ENCODE results near the gene YBX1.

Gene YBX1

GRCh38 chr1:42739753-42740700, 57.8 kb downstream of the YBX1 start, which contains the start of gene CLDN19:
Gene CLDN19 (minus strand): TSS chr1:42740236. CDS start chr1:42740063, 173 bp downstream.
- no peaks in the 10 kb centered on the region for H3K36me3 ChIP-seq (ENCODE audit: control insufficient read depth, insufficient read depth, low read length)
- H3K9me3 ChIP-seq (ENCODE audit: control insufficient read depth, low read length), result no peaks in the 10 kb centered on the region
- no peaks in the 10 kb centered on the region for H3K27me3 ChIP-seq (replicated peaks; ENCODE audit: control insufficient read depth, insufficient read depth, low read length, poor library complexity, severe bottlenecking)
- H3K27ac ChIP-seq (ENCODE audit: insufficient read depth, low read length, poor library complexity, severe bottlenecking), result no peak within 1 kb of the TSS
- no peak for DNase-seq
- H3K4me1 ChIP-seq (ENCODE audit: control insufficient read depth, insufficient read depth, low read length, poor library complexity, severe bottlenecking), result no peaks in the 10 kb centered on the region
- H3K4me3 ChIP-seq (ENCODE audit: insufficient read depth, low read depth, low read length, poor library complexity, severe bottlenecking), result no peak within 1 kb of the TSS

DNA sequence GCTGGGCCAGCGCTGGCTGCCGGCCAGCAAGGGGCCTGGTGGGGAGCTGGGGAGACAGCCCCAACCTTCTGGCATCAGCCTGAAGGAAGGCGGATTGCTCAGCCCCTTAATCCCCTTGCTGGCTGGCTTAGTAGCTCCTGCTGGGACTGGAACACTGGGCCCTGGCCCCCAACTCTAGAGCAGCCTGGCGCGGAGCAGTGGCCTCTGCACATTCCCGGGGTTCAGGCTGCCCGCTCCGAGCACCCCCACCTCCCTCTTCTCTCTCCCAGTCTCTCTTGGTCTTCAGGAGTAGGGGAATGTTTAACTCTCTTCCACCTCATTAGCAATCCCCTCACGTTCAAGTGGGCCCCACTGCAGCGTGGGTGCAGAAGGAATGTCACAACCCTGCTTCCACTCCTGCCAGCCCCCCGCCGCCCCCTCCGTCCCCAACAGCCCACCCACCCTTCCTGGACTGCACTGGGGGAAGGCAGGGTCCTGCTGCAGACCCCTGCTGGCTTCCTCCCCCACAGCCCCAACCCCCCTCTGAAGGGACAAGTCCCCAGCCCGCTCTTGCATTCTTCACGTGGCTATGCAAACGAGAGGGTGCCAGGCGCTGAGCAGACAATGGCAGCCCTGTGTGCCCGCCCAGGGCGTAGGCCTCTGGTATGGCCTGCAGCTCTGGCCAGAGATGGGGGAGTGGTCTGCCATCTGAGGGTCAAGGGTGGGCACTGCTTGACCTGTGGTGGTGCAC, 58.8 kb downstream of the YBX1 start:
- DNase-seq, result no peak
- Histone ChIP-seq H3K4me1 (ENCODE audit: control insufficient read depth, insufficient read depth, low read length, poor library complexity, severe bottlenecking) (no peaks in the 10 kb centered on the region), H3K27ac (ENCODE audit: insufficient read depth, low read length, poor library complexity, severe bottlenecking) (no peak overlapping the region), H3K9me3 (ENCODE audit: control insufficient read depth, low read length) (no peaks in the 10 kb centered on the region), H3K27me3 (replicated peaks; ENCODE audit: control insufficient read depth, insufficient read depth, low read length, poor library complexity, severe bottlenecking) (no peaks in the 10 kb centered on the region), H3K4me3 (ENCODE audit: insufficient read depth, low read depth, low read length, poor library complexity, severe bottlenecking) (no peak overlapping the region), H3K36me3 (ENCODE audit: control insufficient read depth, insufficient read depth, low read length) (peaks cover 2% of the 10 kb centered on the region)

- Histone ChIP-seq H3K27ac (ENCODE audit: insufficient read depth, low read length, poor library complexity, severe bottlenecking) (no peak overlapping the region), H3K4me3 (ENCODE audit: insufficient read depth, low read depth, low read length, poor library complexity, severe bottlenecking) (no peak overlapping the region), H3K27me3 (replicated peaks; ENCODE audit: control insufficient read depth, insufficient read depth, low read length, poor library complexity, severe bottlenecking) (no peaks in the 10 kb centered on the region), H3K36me3 (ENCODE audit: control insufficient read depth, insufficient read depth, low read length) (peaks cover 5% of the 10 kb centered on the region), H3K4me1 (ENCODE audit: control insufficient read depth, insufficient read depth, low read length, poor library complexity, severe bottlenecking) (no peaks in the 10 kb centered on the region), H3K9me3 (ENCODE audit: control insufficient read depth, low read length) (no peaks in the 10 kb centered on the region)
- no peak for DNase-seq
Measured at GRCh38 chr1:42741706-42742105, 59.5 kb downstream of the YBX1 start.

DNA sequence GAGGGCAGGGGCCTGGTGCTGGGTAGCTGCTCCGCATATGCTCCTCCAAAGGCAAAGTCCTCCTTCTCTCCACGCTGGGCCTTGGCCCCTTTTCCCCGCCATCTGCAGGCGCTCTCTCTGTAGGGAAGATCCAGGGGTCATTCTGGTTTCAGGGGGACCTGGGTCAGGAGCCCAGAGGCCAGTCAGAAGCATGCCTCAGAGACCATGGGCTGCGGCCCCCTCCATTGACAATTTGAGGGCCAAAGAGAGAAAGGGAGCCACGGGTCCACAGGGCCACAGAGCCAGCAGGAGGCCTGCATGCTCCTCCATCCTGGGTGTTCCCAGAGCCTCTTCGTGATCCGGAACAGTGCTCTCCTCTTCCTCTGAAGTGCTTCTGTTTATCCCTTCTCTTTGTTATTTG, 59.9 kb downstream of the YBX1 start:
- Histone ChIP-seq H3K9me3 (ENCODE audit: control insufficient read depth, low read length) (no peaks in the 10 kb centered on the region), H3K27me3 (replicated peaks; ENCODE audit: control insufficient read depth, insufficient read depth, low read length, poor library complexity, severe bottlenecking) (no peaks in the 10 kb centered on the region), H3K4me3 (ENCODE audit: insufficient read depth, low read depth, low read length, poor library complexity, severe bottlenecking) (no peak overlapping the region), H3K36me3 (ENCODE audit: control insufficient read depth, insufficient read depth, low read length) (peaks cover 9% of the 10 kb centered on the region), H3K4me1 (ENCODE audit: control insufficient read depth, insufficient read depth, low read length, poor library complexity, severe bottlenecking) (no peaks in the 10 kb centered on the region), H3K27ac (ENCODE audit: insufficient read depth, low read length, poor library complexity, severe bottlenecking) (no peak overlapping the region)
- DNase-seq, result no peak

GRCh38 chr1:42742617-42743316, 60.5 kb downstream of the YBX1 start:
- Histone ChIP-seq H3K36me3 (ENCODE audit: control insufficient read depth, insufficient read depth, low read length) (peaks cover 10% of the 10 kb centered on the region), H3K27me3 (replicated peaks; ENCODE audit: control insufficient read depth, insufficient read depth, low read length, poor library complexity, severe bottlenecking) (no peaks in the 10 kb centered on the region), H3K27ac (ENCODE audit: insufficient read depth, low read length, poor library complexity, severe bottlenecking) (no peak overlapping the region), H3K4me3 (ENCODE audit: insufficient read depth, low read depth, low read length, poor library complexity, severe bottlenecking) (no peak overlapping the region), H3K4me1 (ENCODE audit: control insufficient read depth, insufficient read depth, low read length, poor library complexity, severe bottlenecking) (no peaks in the 10 kb centered on the region), H3K9me3 (ENCODE audit: control insufficient read depth, low read length) (no peaks in the 10 kb centered on the region)
- no peak for DNase-seq

- Histone ChIP-seq H3K4me3 (ENCODE audit: insufficient read depth, low read depth, low read length, poor library complexity, severe bottlenecking) (no peak overlapping the region), H3K9me3 (ENCODE audit: control insufficient read depth, low read length) (no peaks in the 10 kb centered on the region), H3K27me3 (replicated peaks; ENCODE audit: control insufficient read depth, insufficient read depth, low read length, poor library complexity, severe bottlenecking) (no peaks in the 10 kb centered on the region), H3K36me3 (ENCODE audit: control insufficient read depth, insufficient read depth, low read length) (peaks cover 14% of the 10 kb centered on the region), H3K4me1 (ENCODE audit: control insufficient read depth, insufficient read depth, low read length, poor library complexity, severe bottlenecking) (no peaks in the 10 kb centered on the region), H3K27ac (ENCODE audit: insufficient read depth, low read length, poor library complexity, severe bottlenecking) (no peak overlapping the region)
- no peak for DNase-seq
Measured at GRCh38 chr1:42743317-42744147, 61.3 kb downstream of the YBX1 start.

DNA sequence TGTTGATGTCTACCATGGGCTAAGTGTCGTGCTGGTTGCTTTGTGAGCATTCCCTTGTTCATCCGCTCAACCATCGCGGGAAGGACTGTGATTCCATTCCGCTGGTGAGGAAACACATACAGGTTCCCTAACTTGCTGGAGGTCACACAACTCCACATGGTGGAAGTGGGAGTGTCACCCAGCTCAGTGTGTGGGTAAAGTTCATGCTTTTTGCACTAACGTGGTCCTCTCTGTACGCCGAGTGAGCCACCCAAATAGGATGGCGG, 61.9 kb downstream of the YBX1 start:
- H3K27ac ChIP-seq (ENCODE audit: insufficient read depth, low read length, poor library complexity, severe bottlenecking), result no peak overlapping the region
- H3K4me1 ChIP-seq (ENCODE audit: control insufficient read depth, insufficient read depth, low read length, poor library complexity, severe bottlenecking), result no peaks in the 10 kb centered on the region
- H3K9me3 ChIP-seq (ENCODE audit: control insufficient read depth, low read length), result no peaks in the 10 kb centered on the region
- no peak for DNase-seq
- H3K4me3 ChIP-seq (ENCODE audit: insufficient read depth, low read depth, low read length, poor library complexity, severe bottlenecking), result no peak overlapping the region
- H3K36me3 ChIP-seq (ENCODE audit: control insufficient read depth, insufficient read depth, low read length), result peaks cover 16% of the 10 kb centered on the region
- no peaks in the 10 kb centered on the region for H3K27me3 ChIP-seq (replicated peaks; ENCODE audit: control insufficient read depth, insufficient read depth, low read length, poor library complexity, severe bottlenecking)

DNA sequence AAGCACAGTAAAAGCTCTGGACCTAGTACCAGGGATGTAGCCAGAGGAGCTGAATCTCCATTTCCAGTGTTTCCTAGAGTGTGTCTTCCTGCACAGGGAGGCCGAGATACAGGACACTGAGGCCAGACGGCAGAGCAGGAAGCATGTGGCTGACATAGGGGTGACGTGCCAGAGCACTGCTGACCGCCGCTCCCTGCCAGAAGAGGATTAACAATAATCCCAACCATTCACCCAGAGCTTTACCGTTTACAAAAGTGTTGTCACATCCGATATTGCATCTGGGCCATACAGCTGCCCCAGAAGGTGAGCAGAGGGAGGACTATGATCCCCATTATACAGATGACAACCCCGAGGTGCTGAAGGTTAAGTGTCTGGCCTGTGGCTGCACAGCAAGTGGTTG, 63.6 kb downstream of the YBX1 start:
- Histone ChIP-seq H3K9me3 (ENCODE audit: control insufficient read depth, low read length) (no peaks in the 10 kb centered on the region), H3K27me3 (replicated peaks; ENCODE audit: control insufficient read depth, insufficient read depth, low read length, poor library complexity, severe bottlenecking) (no peaks in the 10 kb centered on the region), H3K4me1 (ENCODE audit: control insufficient read depth, insufficient read depth, low read length, poor library complexity, severe bottlenecking) (no peaks in the 10 kb centered on the region), H3K27ac (ENCODE audit: insufficient read depth, low read length, poor library complexity, severe bottlenecking) (no peak overlapping the region), H3K36me3 (ENCODE audit: control insufficient read depth, insufficient read depth, low read length) (peaks cover 28% of the 10 kb centered on the region), H3K4me3 (ENCODE audit: insufficient read depth, low read depth, low read length, poor library complexity, severe bottlenecking) (no peak overlapping the region)
- DNase-seq, result no peak

GRCh38 chr1:42746436-42747105, 64.4 kb downstream of the YBX1 start:
- no peak overlapping the region for H3K4me3 ChIP-seq (ENCODE audit: insufficient read depth, low read depth, low read length, poor library complexity, severe bottlenecking)
- peaks cover 28% of the 10 kb centered on the region for H3K36me3 ChIP-seq (ENCODE audit: control insufficient read depth, insufficient read depth, low read length)

More at GRCh38 chr1:42746436-42747105, 64.4 kb downstream of the YBX1 start:
- Histone ChIP-seq H3K9me3 (ENCODE audit: control insufficient read depth, low read length) (no peaks in the 10 kb centered on the region), H3K4me1 (ENCODE audit: control insufficient read depth, insufficient read depth, low read length, poor library complexity, severe bottlenecking) (no peaks in the 10 kb centered on the region), H3K27me3 (replicated peaks; ENCODE audit: control insufficient read depth, insufficient read depth, low read length, poor library complexity, severe bottlenecking) (no peaks in the 10 kb centered on the region), H3K27ac (ENCODE audit: insufficient read depth, low read length, poor library complexity, severe bottlenecking) (no peak overlapping the region)
- no peak for DNase-seq

All from effector memory CD4-positive, alpha-beta T cell (primary cell).